ENCODE measurements around the gene DDX47.
"Not testable (repeated sequence)": the region's sequence is repeated elsewhere in the genome, so short reads cannot be mapped to it uniquely, and the experiment has no call there.

DDX47 gene

GRCh38 chr12:12797794-12798152, 15.4 kb upstream of the DDX47 start:
- DNase-seq, result no peak

GRCh38 chr12:12798480-12798879, 14.7 kb upstream of the DDX47 start:
- no peak for DNase-seq

GRCh38 chr12:12799163-12799920, 13.8 kb upstream of the DDX47 start:
- no peak for DNase-seq

GRCh38 chr12:12800406-12801180, 12.6 kb upstream of the DDX47 start:
- no peak for DNase-seq

GRCh38 chr12:12801656-12802055, 11.5 kb upstream of the DDX47 start:
- DNase-seq, result not testable (repeated sequence)

- peak in 2 of 4 experiments; percentile 14 to 19 for DNase-seq
These were observed 10.0 kb upstream of the DDX47 start for GRCh38 chr12:12803186-12803585.

GRCh38 chr12:12804011-12804410, 9.1 kb upstream of the DDX47 start:
- DNase-seq, result no peak

GRCh38 chr12:12804432-12804886, 8.7 kb upstream of the DDX47 start:
- DNase-seq, result no peak

GRCh38 chr12:12806784-12807516, 6.2 kb upstream of the DDX47 start:
- no peak for DNase-seq

GRCh38 chr12:12807517-12807903, 5.6 kb upstream of the DDX47 start:
- DNase-seq, result not testable (repeated sequence)

- DNase-seq, result peak in 2 of 4 experiments; percentile 32 to 38
These were observed 5.0 kb upstream of the DDX47 start for GRCh38 chr12:12807970-12808702.

GRCh38 chr12:12810553-12811021, 2.6 kb upstream of the DDX47 start:
- DNase-seq, result no peak

- no peak for DNase-seq
These were observed 1.8 kb upstream of the DDX47 start for GRCh38 chr12:12811343-12811742.

GRCh38 chr12:12812174-12812573, 972 bp upstream of the DDX47 start:
- no peak for DNase-seq

- DNase-seq, result no peak
These were observed 477 bp upstream of the DDX47 start for GRCh38 chr12:12812618-12813119.

- DNase-seq, result no peak
These were observed 4.5 kb downstream of the DDX47 start for GRCh38 chr12:12817616-12818015.

GRCh38 chr12:12818701-12819100, 5.6 kb downstream of the DDX47 start:
- no peak for DNase-seq

- DNase-seq, result no peak
These were observed 6.1 kb downstream of the DDX47 start for GRCh38 chr12:12819221-12819620.

- no peak for DNase-seq
These were observed 6.7 kb downstream of the DDX47 start for GRCh38 chr12:12819752-12820311.

GRCh38 chr12:12820376-12820775, 7.2 kb downstream of the DDX47 start:
- DNase-seq, result not testable (repeated sequence)

GRCh38 chr12:12821975-12822374, 8.8 kb downstream of the DDX47 start:
- DNase-seq, result no peak

- DNase-seq, result no peak
These were observed 9.7 kb downstream of the DDX47 start for GRCh38 chr12:12822886-12823285.
